ENCODE measurements around the gene ARL13A.

- no peak for TF ChIP-seq POLR2AphosphoS5 (IDR thresholded peaks at IDR 0.05; ENCODE audit: low read depth, low read length)
- no peak for TF ChIP-seq REST (IDR thresholded peaks at IDR 0.05; ENCODE audit: insufficient read depth in 1 of 2, low read depth in 2 of 2, low read length in 2 of 2)
- TF ChIP-seq TAF1 (IDR thresholded peaks at IDR 0.05; ENCODE audit: borderline replicate concordance, insufficient read depth, low read length) = no peak
- TF ChIP-seq FOXP2 (optimal IDR thresholded peaks at IDR 0.05; ENCODE audit: borderline replicate concordance, extremely low read depth, extremely low read length, insufficient read depth) = no peak
- no peak for TF ChIP-seq SIN3A (IDR thresholded peaks at IDR 0.05; ENCODE audit: borderline replicate concordance, insufficient read depth, low read length)
These were observed 6.7 kb downstream of the ARL13A start for GRCh38 chrX:100976211-100976610.
